DOHH2 (cell line): ENCODE results near the gene CCDC91.

Experiments used
- H3F3A ChIP-seq: fragments of 200-600 bp; sonication (generic), shearing (Covaris generic); 2 replicates; pipeline ENCODE4 v1.6.0; 2016; ENCODE audit warnings: antibody characterized with exemption, mild to moderate bottlenecking; ENCODE audit not compliant: control insufficient read depth, insufficient read depth
- H3K27ac ChIP-seq: fragments of 200-600 bp; sonication (generic); 2 replicates; pipeline ENCODE4 v1.5.1; 2014; ENCODE audit warnings: low read depth, mild to moderate bottlenecking, low read length, moderate library complexity
- H3K27me3 ChIP-seq: fragments of 200-600 bp; sonication (generic); 2 replicates; pipeline ENCODE4 v1.6.1; 2014; ENCODE audit warnings: mild to moderate bottlenecking, low read length, mixed read lengths; ENCODE audit not compliant: control insufficient read depth
- H3K36me3 ChIP-seq: fragments of 200-600 bp; sonication (generic); 2 replicates; pipeline ENCODE4 v1.6.1; 2014; ENCODE audit warnings: mild to moderate bottlenecking, low read length, moderate library complexity, mixed read lengths; ENCODE audit not compliant: control insufficient read depth
- H3K4me1 ChIP-seq: fragments of 200-600 bp; sonication (generic); 2 replicates; pipeline ENCODE4 v1.6.1; 2014; ENCODE audit warnings: mild to moderate bottlenecking, low read length, mixed read lengths; ENCODE audit not compliant: control insufficient read depth
- H3K4me2 ChIP-seq: fragments of 200-600 bp; sonication (generic); 2 replicates; pipeline ENCODE4 v1.6.0; 2014; ENCODE audit warnings: mild to moderate bottlenecking, low read length, moderate library complexity
- H3K4me3 ChIP-seq: fragments of 200-600 bp; sonication (generic); 2 replicates; pipeline ENCODE4 v1.5.1; 2014; ENCODE audit warnings: mild to moderate bottlenecking, low read length, mixed read lengths
- H3K79me2 ChIP-seq: fragments of 200-600 bp; sonication (generic); 2 replicates; pipeline ENCODE4 v1.6.1; 2014; ENCODE audit warnings: mild to moderate bottlenecking, low read length, mixed read lengths; ENCODE audit not compliant: control insufficient read depth
- H3K9me2 ChIP-seq: fragments of 200-600 bp; sonication (generic); replicated peaks from 2 replicates; pipeline ENCODE4 v1.6.1; 2014; ENCODE audit warnings: mild to moderate bottlenecking, low read length, mixed read lengths; ENCODE audit not compliant: control insufficient read depth
- H3K9me3 ChIP-seq: fragments of 200-600 bp; sonication (generic); 2 replicates; pipeline ENCODE4 v1.6.1; 2014; ENCODE audit warnings: antibody characterized with exemption, low read length, mixed read lengths; ENCODE audit not compliant: control insufficient read depth, insufficient read depth
- H4K20me1 ChIP-seq: fragments of 200-600 bp; sonication (generic); 2 replicates; pipeline ENCODE4 v1.6.0; 2014; ENCODE audit warnings: low read depth, mild to moderate bottlenecking, antibody characterized with exemption, low read length, moderate library complexity; ENCODE audit not compliant: control insufficient read depth, insufficient read depth
- EZH2phosphoT487 ChIP-seq: fragments of 200-600 bp; sonication (generic); IDR thresholded peaks from 2 replicates; pipeline ENCODE4 v1.6.1; 2017; ENCODE audit warnings: borderline replicate concordance, mild to moderate bottlenecking, antibody characterized with exemption, low read length, moderate library complexity, mixed read lengths
- TF ChIP-seq, protein P1 (sequence below): fragments of 200-600 bp; sonication (generic); IDR thresholded peaks from one replicate; pipeline ENCODE4 v1.5.1; 2014; ENCODE audit warnings: antibody characterized with exemption, mild to moderate bottlenecking, low read depth, low read length; ENCODE audit not compliant: poor library complexity, severe bottlenecking

Gene CCDC91

GRCh38 chr12:28239918-28240317, 49.7 kb downstream of the CCDC91 start:
- no peaks in the 10 kb centered on the region for H3K9me3 ChIP-seq
- TF ChIP-seq, protein P1, sequence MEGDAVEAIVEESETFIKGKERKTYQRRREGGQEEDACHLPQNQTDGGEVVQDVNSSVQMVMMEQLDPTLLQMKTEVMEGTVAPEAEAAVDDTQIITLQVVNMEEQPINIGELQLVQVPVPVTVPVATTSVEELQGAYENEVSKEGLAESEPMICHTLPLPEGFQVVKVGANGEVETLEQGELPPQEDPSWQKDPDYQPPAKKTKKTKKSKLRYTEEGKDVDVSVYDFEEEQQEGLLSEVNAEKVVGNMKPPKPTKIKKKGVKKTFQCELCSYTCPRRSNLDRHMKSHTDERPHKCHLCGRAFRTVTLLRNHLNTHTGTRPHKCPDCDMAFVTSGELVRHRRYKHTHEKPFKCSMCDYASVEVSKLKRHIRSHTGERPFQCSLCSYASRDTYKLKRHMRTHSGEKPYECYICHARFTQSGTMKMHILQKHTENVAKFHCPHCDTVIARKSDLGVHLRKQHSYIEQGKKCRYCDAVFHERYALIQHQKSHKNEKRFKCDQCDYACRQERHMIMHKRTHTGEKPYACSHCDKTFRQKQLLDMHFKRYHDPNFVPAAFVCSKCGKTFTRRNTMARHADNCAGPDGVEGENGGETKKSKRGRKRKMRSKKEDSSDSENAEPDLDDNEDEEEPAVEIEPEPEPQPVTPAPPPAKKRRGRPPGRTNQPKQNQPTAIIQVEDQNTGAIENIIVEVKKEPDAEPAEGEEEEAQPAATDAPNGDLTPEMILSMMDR: no peak
- no peak for TF ChIP-seq EZH2phosphoT487
- H3K27ac ChIP-seq: no peak overlapping the region
- H4K20me1 ChIP-seq: no peaks in the 10 kb centered on the region
- H3K36me3 ChIP-seq: no peaks in the 10 kb centered on the region
- no peaks in the 10 kb centered on the region for H3K4me1 ChIP-seq
- H3K9me2 ChIP-seq: no peaks in the 10 kb centered on the region
- no peaks in the 10 kb centered on the region for H3K27me3 ChIP-seq
- H3F3A ChIP-seq: no peaks in the 10 kb centered on the region
- H3K4me3 ChIP-seq: no peak overlapping the region
- H3K79me2 ChIP-seq: no peaks in the 10 kb centered on the region; the same call in 1 of the 2 replicates
- H3K4me2 ChIP-seq: no peak overlapping the region

DNA sequence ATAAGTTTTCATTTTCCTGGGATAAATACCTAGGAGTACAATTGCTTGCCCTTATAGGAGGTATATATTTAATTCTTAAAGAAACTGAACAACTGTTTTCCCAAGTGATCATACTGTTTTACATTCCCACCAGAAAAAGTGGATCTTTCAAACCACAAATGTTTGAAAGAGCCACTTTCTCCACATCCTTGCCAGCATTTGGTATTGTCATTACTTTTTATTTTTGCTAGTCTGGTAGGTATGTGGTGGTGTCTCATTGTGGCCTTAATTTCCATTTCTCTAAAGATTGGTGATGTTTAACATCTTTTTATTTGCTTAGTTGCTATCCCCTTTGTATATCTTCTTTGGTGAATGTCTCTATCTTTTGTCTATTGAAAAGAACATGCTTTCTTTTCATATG, 50.6 kb downstream of the CCDC91 start:
- Histone ChIP-seq H3K79me2 (no peaks in the 10 kb centered on the region), H3K9me3 (no peaks in the 10 kb centered on the region)
- TF ChIP-seq EZH2phosphoT487: no peak
- TF ChIP-seq, protein P1: no peak

GRCh38 chr12:28242129-28242495, 51.9 kb downstream of the CCDC91 start:
- TF ChIP-seq, protein P1: no peak
- Histone ChIP-seq H3K27ac (no peak overlapping the region), H3K9me2 (no peaks in the 10 kb centered on the region), H3K36me3 (no peaks in the 10 kb centered on the region), H4K20me1 (no peaks in the 10 kb centered on the region), H3K4me2 (no peak overlapping the region), H3K9me3 (no peaks in the 10 kb centered on the region), H3K4me1 (no peaks in the 10 kb centered on the region), H3K27me3 (no peaks in the 10 kb centered on the region), H3K4me3 (no peak overlapping the region), H3K79me2 (no peaks in the 10 kb centered on the region), H3F3A (no peaks in the 10 kb centered on the region)

More for the DNA sequence above, 50.6 kb downstream of the CCDC91 start:
- no peak overlapping the region for H3K4me3 ChIP-seq
- no peak overlapping the region for H3K27ac ChIP-seq
- no peaks in the 10 kb centered on the region for H3K4me1 ChIP-seq
- H3K36me3 ChIP-seq: no peaks in the 10 kb centered on the region
- H3K27me3 ChIP-seq: no peaks in the 10 kb centered on the region
- H3F3A ChIP-seq: no peaks in the 10 kb centered on the region
- H3K9me2 ChIP-seq: no peaks in the 10 kb centered on the region
- H3K4me2 ChIP-seq: no peak overlapping the region
- H4K20me1 ChIP-seq: no peaks in the 10 kb centered on the region
